LNCAP (cell line): ENCODE data around the gene FMOD.

ENCODE experiments used
- CTCF ChIP-seq: fragments of 450-650 bp; IDR thresholded peaks from 2 replicates; pipeline ENCODE4 v1.5.1; 2017; ENCODE audit warnings: mild to moderate bottlenecking

Gene FMOD

GRCh38 chr1:203306089-203306964 lies 44.6 kb downstream of the FMOD start:
- peak; percentile 34; the same call in 1 of the 2 replicates for TF ChIP-seq CTCF

- TF ChIP-seq CTCF = no peak
Observed at GRCh38 chr1:203305809-203306088, 45.2 kb downstream of the FMOD start.

GRCh38 chr1:203304919-203305808 lies 45.8 kb downstream of the FMOD start, which contains the start of gene BTG2:
Gene BTG2 (plus strand): TSS chr1:203305519. CDS start chr1:203305607, 88 bp downstream.
- no peak for TF ChIP-seq CTCF

- TF ChIP-seq CTCF = no peak
Observed at GRCh38 chr1:203304391-203304918, 46.5 kb downstream of the FMOD start.

GRCh38 chr1:203302894-203303293 lies 48.0 kb downstream of the FMOD start:
- no peak for TF ChIP-seq CTCF

- no peak for TF ChIP-seq CTCF
Observed at GRCh38 chr1:203302456-203302855, 48.5 kb downstream of the FMOD start.

GRCh38 chr1:203301331-203301668 lies 49.6 kb downstream of the FMOD start:
- TF ChIP-seq CTCF = no peak
